Heart left ventricle (tissue), 16 donors: ENCODE measurements around the gene MLPH. TPM values are rescaled to one million over a fixed set of nuclear protein-coding genes. Genes with fewer than 3 reads are reported as not detected.

Experiments
- ATAC-seq, 4 donors: fragments of 200-7000 bp; cut with Tn5 transposase; one replicate each; pipeline ENCODE4 v1.9.1; 2020 to 2022; ENCODE audit warnings: moderate library complexity in 4 of 4, mild to moderate bottlenecking in 3 of 4, moderate number of reproducible peaks in 1 of 4
- DNase-seq, 5 donors: peaks; one replicate each; pipeline ENCODE4 v3.0.0-alpha.2; 2020
- H3K27ac ChIP-seq, 12 donors: fragments of 200-600 bp; sonication (generic) in 4 of 12; one replicate each; pipeline versions ENCODE4 v1.5.0 to v1.8.0; 2016 to 2022; ENCODE audit warnings: mild to moderate bottlenecking in 2 of 12
- H3K27me3 ChIP-seq, 9 donors: fragments of 200-600 bp; sonication (generic) in 2 of 9; one replicate each; pipeline versions ENCODE4 v1.5.1 to v1.8.0; 2016 to 2022; ENCODE audit warnings: mild to moderate bottlenecking in 3 of 9
- H3K36me3 ChIP-seq, 9 donors: fragments of 200-600 bp; sonication (generic) in 2 of 9; one replicate each; pipeline versions ENCODE4 v1.5.0 to v1.8.0; 2018 to 2022; ENCODE audit warnings: mild to moderate bottlenecking in 2 of 9
- H3K4me1 ChIP-seq, 12 donors: fragments of 200-600 bp; sonication (generic) in 4 of 12; one replicate each; pipeline versions ENCODE4 v1.5.0 to v1.8.0; 2016 to 2022; ENCODE audit warnings: mild to moderate bottlenecking in 3 of 12
- H3K4me3 ChIP-seq, 12 donors: fragments of 200-600 bp; sonication (generic) in 4 of 12; one replicate each; pipeline versions ENCODE4 v1.5.0 to v1.8.0; 2017 to 2022; ENCODE audit warnings: mild to moderate bottlenecking in 9 of 12, moderate library complexity in 4 of 12
- H3K9me3 ChIP-seq, 12 donors: fragments of 200-600 bp; sonication (generic) in 4 of 12; one replicate each; pipeline versions ENCODE4 v1.5.0 to v1.8.0; 2016 to 2022; ENCODE audit warnings: mild to moderate bottlenecking in 1 of 12
- POLR2A ChIP-seq, 2 donors: fragments of 450-650 bp; IDR thresholded peaks; one replicate each; pipeline ENCODE4 v1.6.1; 2017; ENCODE audit warnings: antibody characterized with exemption in 2 of 2, mild to moderate bottlenecking in 2 of 2, moderate library complexity in 2 of 2
- WGBS, 4 donors: extraction: QIAGEN DNeasy Blood & Tissue Kit in 2 of 4; methylation state at CpG; one replicate each; pipeline versions ENCODE4 v1.1.5 to v1.1.7; 2013 to 2018; 5-methylcytosine and 5-hydroxymethylcytosine counted together
- intact Hi-C, 10 donors: fragments of 100-400 bp; cut with DNase I; formaldehyde crosslinking; loops; one replicate each; pipeline versions ENCODE4 v1.11.1 to v1.14.2; 2022
- polyA plus RNA-seq, 2 donors: library from polyadenylated mRNA; stranded (reverse); fragments of 200-250 nt; gene quantifications; one replicate each; pipeline ENCODE4 v1.2.3, GENCODE V29; 2013
- total RNA-seq, 9 donors: library from RNA; depleted of rRNA in 2 of 9; stranded (reverse); fragments of >200 nt in 2 of 9; fragmentation: NEBNext Ultra II Directional in 3 of 9; extraction: Animal tissue kit (Norgen Biotek cat#: 25700) in 3 of 9; gene quantifications; one replicate each; pipeline versions ENCODE4 v1.1.0 to v1.2.4, GENCODE V29; 2016 to 2023
- TF ChIP-seq, protein P1 (sequence below), 12 donors: fragments of 200-600 bp; sonication (generic) in 4 of 12; IDR thresholded peaks; one replicate each; pipeline versions ENCODE4 v1.5.0 to v1.8.0; 2018 to 2022; ENCODE audit warnings: antibody characterized with exemption in 12 of 12, mild to moderate bottlenecking in 5 of 12
- donor health status: ischemic (EF 13 %, LVEDD 7.1; RV severe dilation, severe dysfunction).
- donor health status: healthy with polysubstance abuse.
- donor health status: DM: no; HTN: yes; CAD: no.
- donor health status: DM: no; HTN: no; CAD: no.
- donor health status: ischemic (EF 25% LVEDD 6.9; RV normal size, moderate dysfunction).
- donor health status: ischemic (EF 25% LVEDD 5.7; RV mildly dilated, moderate dysfunction).
- donor health status: healthy.
- donor health status: DM: yes; HTN: yes; CAD: no.
- donor health status: ischemic (EF 35%, LVEDD 5.7; RV mildly dilated, moderate dysfunction).
- donor health status: nonischemic (EF 11% LVEDD 7.7; RV severe dilation, severe dysfunction).
- donor health status: DM: yes; HTN: yes; CAD: no.
- donor health status: PGD.
- donor health status: ischemic (EF 29% LVEDD 5.4; RV normal size, mild dysfunction).
- donor health status: nonischemic (EF 23%, LVEDD 6.1; RV moderate dilation, normal function).

Gene MLPH
- total and polyA plus RNA-seq, 11 donors = 18.3 to 60.3 (median 30.7) TPM

DNA sequence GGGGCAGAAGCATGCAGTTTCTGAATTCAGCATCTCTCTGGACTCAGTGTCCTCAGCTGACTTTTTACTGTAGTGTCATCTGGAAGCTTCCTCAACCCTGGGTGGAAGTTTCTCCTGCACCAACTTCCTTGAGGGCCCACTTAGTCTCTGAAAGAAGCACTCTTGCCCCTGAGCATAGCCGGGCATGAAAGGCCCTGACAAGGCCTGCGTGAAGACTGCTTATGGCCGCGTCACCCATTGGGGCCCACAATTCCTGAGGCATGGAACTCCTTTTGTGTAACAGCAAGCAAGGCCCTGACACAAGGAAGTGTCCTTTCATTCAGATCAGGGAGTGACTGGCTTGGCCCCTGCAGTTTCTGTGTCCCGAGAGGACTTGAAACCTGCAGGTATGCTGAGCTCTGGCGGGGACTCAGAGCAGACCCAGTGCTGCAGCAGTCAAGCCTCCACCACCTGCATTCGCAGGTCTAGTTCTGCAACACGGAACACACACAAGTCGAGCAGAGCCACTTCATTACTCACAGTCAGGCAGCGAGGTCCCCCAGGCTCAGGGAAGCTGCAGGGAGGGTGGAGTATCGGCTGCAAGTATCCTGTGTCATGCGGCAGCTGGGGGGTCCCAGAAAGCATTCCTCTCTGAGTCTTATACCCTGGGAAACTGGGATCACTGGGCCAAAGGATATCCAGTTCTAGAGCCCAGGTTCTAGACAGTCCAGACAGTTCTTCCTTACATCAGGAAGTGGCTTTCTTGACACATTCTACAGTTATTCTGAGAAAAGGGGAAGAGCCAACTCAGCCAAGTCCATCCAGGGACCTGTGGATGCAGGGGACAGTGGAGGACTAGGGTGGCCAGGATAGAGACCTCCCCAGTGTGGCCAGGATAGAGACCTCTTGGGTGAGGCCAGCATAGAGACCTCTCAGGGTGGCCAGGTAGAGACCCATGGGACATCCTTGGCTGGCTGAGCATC lies 43.7 kb downstream of the MLPH start:
- no peaks in the 10 kb centered on the region for H3K27me3 ChIP-seq
- 86 to 98% (median 94%) methylated on average over 9 to 12 of the region's 12 CpGs for WGBS, 4 donors
- peaks cover 0 to 23% (median 17%) of the 10 kb centered on the region in 9 donors for H3K36me3 ChIP-seq
- H3K9me3 ChIP-seq = no peaks in the 10 kb centered on the region
- intact Hi-C loops = no loop called here
- H3K4me3 ChIP-seq = no peak overlapping the region
- H3K27ac ChIP-seq = no peak overlapping the region
- DNase-seq (no peak), ATAC-seq (no peak)
- TF ChIP-seq, protein P1, sequence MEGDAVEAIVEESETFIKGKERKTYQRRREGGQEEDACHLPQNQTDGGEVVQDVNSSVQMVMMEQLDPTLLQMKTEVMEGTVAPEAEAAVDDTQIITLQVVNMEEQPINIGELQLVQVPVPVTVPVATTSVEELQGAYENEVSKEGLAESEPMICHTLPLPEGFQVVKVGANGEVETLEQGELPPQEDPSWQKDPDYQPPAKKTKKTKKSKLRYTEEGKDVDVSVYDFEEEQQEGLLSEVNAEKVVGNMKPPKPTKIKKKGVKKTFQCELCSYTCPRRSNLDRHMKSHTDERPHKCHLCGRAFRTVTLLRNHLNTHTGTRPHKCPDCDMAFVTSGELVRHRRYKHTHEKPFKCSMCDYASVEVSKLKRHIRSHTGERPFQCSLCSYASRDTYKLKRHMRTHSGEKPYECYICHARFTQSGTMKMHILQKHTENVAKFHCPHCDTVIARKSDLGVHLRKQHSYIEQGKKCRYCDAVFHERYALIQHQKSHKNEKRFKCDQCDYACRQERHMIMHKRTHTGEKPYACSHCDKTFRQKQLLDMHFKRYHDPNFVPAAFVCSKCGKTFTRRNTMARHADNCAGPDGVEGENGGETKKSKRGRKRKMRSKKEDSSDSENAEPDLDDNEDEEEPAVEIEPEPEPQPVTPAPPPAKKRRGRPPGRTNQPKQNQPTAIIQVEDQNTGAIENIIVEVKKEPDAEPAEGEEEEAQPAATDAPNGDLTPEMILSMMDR (IDR thresholded peaks at IDR 0.05) = no peak
- no peak for TF ChIP-seq POLR2A (IDR thresholded peaks at IDR 0.05)
- no peaks in the 10 kb centered on the region for H3K4me1 ChIP-seq

DNA sequence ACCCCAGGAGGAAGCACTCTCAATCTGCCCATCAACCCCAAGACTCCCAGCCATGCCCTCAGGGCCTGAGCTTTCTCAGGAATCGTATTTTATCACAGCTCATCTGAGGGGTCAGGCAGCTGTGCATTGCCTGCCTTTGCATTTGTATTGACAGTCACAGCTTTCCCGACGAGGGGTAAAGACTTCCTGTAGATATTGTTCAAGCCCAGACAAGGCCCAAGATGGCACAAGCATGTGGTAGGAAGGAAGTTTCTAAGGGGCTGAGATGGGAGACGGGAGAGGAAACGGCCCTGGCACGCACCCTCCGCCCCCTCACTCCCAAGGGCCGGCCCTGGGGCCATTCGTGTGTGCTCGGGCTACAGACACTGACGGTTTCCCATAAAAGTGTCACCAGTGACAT lies 45.1 kb downstream of the MLPH start:
- H3K9me3 ChIP-seq = no peaks in the 10 kb centered on the region
- intact Hi-C loops = no loop called here
- H3K27ac ChIP-seq = no peak overlapping the region
- WGBS, 4 donors = 64 to 68% (median 66%) methylated on average over 11 of the region's 11 CpGs
- peaks cover 0 to 17% (median 8%) of the 10 kb centered on the region in 9 donors for H3K36me3 ChIP-seq
- no peak for ATAC-seq
- no peak for DNase-seq
- H3K4me3 ChIP-seq = no peak overlapping the region
- H3K4me1 ChIP-seq = no peaks in the 10 kb centered on the region
- no peak for TF ChIP-seq POLR2A (IDR thresholded peaks at IDR 0.05)
- TF ChIP-seq, protein P1 (IDR thresholded peaks at IDR 0.05) = no peak
- no peaks in the 10 kb centered on the region for H3K27me3 ChIP-seq

DNA sequence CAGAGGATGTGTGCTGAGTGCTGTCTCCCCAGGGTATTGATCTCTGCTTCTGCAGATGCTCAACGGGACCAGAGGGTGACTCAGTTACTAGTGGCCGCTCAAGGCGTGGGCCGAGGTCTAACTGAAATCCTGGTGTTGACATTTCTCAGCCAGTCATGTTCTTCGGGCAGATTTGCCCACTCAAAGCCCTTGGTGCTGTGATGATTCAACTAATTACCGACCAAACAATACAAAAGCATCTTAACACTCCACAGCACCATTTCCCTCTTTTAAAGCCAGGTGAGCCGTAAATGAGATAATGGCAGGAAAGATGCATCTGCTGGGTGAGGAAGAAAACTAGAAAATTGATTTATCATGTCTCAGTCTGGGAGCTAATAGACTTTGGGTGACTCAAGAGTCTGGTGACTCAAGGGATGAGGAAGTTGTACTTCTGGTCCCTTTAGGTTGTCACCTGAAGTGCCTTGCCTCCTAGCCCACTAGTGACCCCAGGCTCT lies 46.7 kb downstream of the MLPH start:
- H3K36me3 ChIP-seq = peaks cover 0 to 13% (median 0%) of the 10 kb centered on the region in 9 donors
- no peak overlapping the region for H3K4me3 ChIP-seq
- no peak overlapping the region for H3K27ac ChIP-seq
- DNase-seq (no peak), ATAC-seq (no peak)
- H3K9me3 ChIP-seq = no peaks in the 10 kb centered on the region
- H3K27me3 ChIP-seq = no peaks in the 10 kb centered on the region
- intact Hi-C loops = no loop called here
- H3K4me1 ChIP-seq = no peaks in the 10 kb centered on the region
- TF ChIP-seq, protein P1 (IDR thresholded peaks at IDR 0.05) = no peak
- TF ChIP-seq POLR2A (IDR thresholded peaks at IDR 0.05) = no peak
- 89 to 90% (median 90%) methylated on average over 7 of the region's 7 CpGs for WGBS, 4 donors

DNA sequence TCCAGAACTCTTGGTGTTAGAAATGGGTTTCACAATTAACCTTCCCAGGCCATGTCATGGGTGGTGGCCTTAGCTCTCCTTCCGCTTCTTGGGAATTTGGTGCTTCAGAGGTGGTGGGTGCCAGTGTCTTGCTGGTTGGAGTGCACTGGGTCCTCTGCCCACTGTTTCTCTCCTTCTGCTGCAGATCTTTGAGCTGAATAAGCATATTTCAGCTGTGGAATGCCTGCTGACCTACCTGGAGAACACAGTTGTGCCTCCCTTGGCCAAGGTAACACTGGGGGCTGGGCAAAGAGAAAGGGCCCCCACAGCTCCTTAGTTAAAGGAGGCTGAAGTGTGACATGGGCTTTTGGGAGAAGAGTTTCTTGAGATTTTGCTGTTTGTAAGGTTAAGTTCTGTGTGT lies 47.3 kb downstream of the MLPH start:
- TF ChIP-seq, protein P1 (IDR thresholded peaks at IDR 0.05) = no peak
- intact Hi-C loops = no loop called here
- Histone ChIP-seq H3K4me1 (no peaks in the 10 kb centered on the region), H3K27me3 (no peaks in the 10 kb centered on the region), H3K27ac (no peak overlapping the region), H3K36me3 (peaks cover 0 to 11% (median 0%) of the 10 kb centered on the region in 9 donors), H3K4me3 (no peak overlapping the region), H3K9me3 (no peaks in the 10 kb centered on the region)
- DNase-seq (no peak), ATAC-seq (no peak)
- WGBS, 4 donors = 95 to 100% (median 100%) methylated on average over 1 of the region's 1 CpG
